ENCODE data around the gene XRCC5.
A peak's percentile ranks its signal among the peaks of the same experiment; 100 is the strongest.

XRCC5 gene

DNA sequence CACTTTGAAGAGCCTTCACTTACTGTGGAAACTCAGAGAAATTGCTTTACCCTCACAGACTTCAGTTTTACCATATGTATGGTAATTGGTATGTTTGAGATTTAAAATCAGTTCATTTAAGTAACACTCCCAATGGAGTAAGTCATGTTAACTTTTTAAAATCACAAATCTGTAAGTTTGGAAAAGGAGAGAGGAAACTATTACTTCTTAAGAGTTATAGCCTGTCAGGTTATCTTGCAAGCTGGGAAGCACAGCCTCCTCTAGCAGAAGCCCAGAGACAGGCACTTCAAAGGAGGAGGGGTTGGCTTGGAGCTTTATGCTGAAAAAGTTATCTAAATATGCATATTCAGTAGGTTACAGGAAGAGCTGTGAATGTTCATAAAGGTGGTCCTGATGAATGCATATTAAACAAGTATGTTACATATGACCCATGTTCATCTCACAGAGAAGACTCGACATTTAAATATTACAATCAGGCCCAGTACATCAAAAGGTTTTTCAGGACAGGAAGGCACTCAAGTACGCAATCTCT lies 102.5 kb downstream of the XRCC5 start:
- no peak for TF ChIP-seq SPI1 (IDR thresholded peaks at IDR 0.05; ENCODE audit: low read depth, low read length)
- no peak for TF ChIP-seq POLR2A (IDR thresholded peaks at IDR 0.05; ENCODE audit: low read depth, low read length)
- TF ChIP-seq TAF1 (IDR thresholded peaks at IDR 0.05; ENCODE audit: low read depth, low read length): no peak
- no peak for TF ChIP-seq PAX5 (IDR thresholded peaks at IDR 0.05; ENCODE audit: insufficient read depth, low read length, severe bottlenecking)
- TF ChIP-seq POU2F2 (IDR thresholded peaks at IDR 0.05; ENCODE audit: low read depth, low read length): no peak
- no peak for TF ChIP-seq POLR2AphosphoS5 (IDR thresholded peaks at IDR 0.05; ENCODE audit: low read depth, low read length)
- DNase-seq (ENCODE audit: insufficient read length, low spot score): no peak

DNA sequence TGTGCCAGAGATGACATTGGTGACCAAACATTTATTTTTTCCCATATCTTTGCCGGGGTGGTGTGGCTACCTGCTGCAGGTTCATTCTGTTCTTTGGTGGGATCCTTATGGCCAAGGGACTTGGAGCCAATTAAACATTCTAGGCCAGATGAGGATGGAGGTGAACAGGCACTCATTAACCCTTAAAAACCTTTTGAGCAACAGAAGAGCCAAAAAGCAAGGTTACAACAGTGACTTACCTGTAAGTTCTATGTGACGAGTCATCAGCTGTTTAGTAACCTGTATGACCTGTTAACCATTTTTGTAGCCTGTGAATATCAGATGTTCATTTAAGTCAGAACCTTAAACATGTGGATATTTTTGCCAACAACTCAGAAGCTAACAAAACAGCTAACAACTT lies 105.6 kb downstream of the XRCC5 start:
- TF ChIP-seq TAF1 (IDR thresholded peaks at IDR 0.05; ENCODE audit: low read depth, low read length): no peak
- no peak for TF ChIP-seq POLR2A (IDR thresholded peaks at IDR 0.05; ENCODE audit: low read depth, low read length)
- no peak for TF ChIP-seq SPI1 (IDR thresholded peaks at IDR 0.05; ENCODE audit: low read depth, low read length)
- TF ChIP-seq POLR2AphosphoS5 (IDR thresholded peaks at IDR 0.05; ENCODE audit: low read depth, low read length): no peak
- TF ChIP-seq POU2F2 (IDR thresholded peaks at IDR 0.05; ENCODE audit: low read depth, low read length): no peak
- no peak for TF ChIP-seq PAX5 (IDR thresholded peaks at IDR 0.05; ENCODE audit: insufficient read depth, low read length, severe bottlenecking)
- FAIRE-seq (no peak), DNase-seq (ENCODE audit: insufficient read length, low spot score) (no peak)

More for the DNA sequence above, 102.5 kb downstream of the XRCC5 start:
- no peak for FAIRE-seq

DNA sequence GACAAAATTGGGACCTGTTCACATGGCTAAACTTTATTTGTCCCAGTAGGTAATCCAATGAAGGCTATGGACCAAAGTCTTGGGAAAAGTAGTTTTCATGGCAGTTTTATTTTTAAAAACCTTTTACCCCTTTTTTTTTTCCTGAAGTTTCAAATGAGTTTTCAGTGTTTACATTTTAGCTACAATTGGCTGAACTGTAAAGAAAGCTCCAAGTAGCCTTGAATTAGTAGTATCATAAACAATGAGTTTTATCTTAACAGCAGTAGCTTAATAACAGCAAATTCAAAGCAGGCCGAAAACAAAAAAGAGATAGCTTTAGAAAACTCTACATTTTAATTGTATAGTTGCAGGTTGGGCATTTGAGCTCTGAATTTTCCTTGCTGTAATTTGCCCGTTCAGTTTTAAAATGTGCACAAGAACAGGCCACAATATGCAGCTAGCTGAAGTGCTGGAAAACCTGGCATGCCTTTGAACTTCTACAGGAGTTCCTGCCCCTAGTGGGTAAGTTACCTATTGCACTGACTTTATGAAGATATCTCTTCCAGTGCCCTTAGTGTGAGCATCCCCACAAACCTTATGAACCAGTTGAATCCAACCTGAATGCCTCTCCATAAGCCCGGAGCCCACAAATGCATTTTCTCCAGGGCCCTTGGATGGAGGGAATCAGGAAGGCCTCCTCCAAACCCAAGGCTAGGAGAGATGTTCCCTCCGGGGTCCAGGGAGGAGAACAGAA lies 106.7 kb downstream of the XRCC5 start:
- FAIRE-seq (no peak), DNase-seq (ENCODE audit: insufficient read length, low spot score) (no peak)
- TF ChIP-seq SPI1 (IDR thresholded peaks at IDR 0.05; ENCODE audit: low read depth, low read length) (no peak), POLR2A (IDR thresholded peaks at IDR 0.05; ENCODE audit: low read depth, low read length) (no peak), PAX5 (IDR thresholded peaks at IDR 0.05; ENCODE audit: insufficient read depth, low read length, severe bottlenecking) (no peak), TAF1 (IDR thresholded peaks at IDR 0.05; ENCODE audit: low read depth, low read length) (no peak), POLR2AphosphoS5 (IDR thresholded peaks at IDR 0.05; ENCODE audit: low read depth, low read length) (no peak), POU2F2 (IDR thresholded peaks at IDR 0.05; ENCODE audit: low read depth, low read length) (no peak)

DNA sequence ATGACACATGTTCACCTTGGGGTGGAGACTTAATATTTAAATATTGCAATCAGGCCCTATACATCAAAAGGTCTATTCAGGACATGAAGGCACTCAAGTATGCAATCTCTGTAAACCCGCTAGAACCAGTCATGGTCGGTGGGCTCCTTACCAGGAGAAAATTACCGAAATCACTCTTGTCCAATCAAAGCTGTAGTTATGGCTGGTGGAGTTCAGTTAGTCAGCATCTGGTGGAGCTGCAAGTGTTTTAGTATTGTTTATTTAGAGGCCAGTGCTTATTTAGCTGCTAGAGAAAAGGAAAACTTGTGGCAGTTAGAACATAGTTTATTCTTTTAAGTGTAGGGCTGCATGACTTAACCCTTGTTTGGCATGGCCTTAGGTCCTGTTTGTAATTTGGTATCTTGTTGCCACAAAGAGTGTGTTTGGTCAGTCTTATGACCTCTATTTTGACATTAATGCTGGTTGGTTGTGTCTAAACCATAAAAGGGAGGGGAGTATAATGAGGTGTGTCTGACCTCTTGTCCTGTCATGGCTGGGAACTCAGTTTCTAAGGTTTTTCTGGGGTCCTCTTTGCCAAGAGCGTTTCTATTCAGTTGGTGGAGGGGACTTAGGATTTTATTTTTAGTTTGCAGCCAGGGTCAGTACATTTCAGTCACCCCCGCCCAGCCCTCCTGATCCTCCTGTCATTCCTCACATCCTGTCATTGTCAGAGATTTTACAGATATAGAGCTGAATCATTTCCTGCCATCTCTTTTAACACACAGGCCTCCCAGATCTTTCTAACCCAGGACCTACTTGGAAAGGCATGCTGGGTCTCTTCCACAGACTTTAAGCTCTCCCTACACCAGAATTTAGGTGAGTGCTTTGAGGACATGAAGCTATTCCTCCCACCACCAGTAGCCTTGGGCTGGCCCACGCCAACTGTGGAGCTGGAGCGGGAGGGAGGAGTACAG lies 108.1 kb downstream of the XRCC5 start:
- FAIRE-seq: no peak
- no peak for TF ChIP-seq PAX5 (IDR thresholded peaks at IDR 0.05; ENCODE audit: insufficient read depth, low read length, severe bottlenecking)
- no peak for TF ChIP-seq POLR2AphosphoS5 (IDR thresholded peaks at IDR 0.05; ENCODE audit: low read depth, low read length)
- TF ChIP-seq TAF1 (IDR thresholded peaks at IDR 0.05; ENCODE audit: low read depth, low read length): no peak
- no peak for TF ChIP-seq POU2F2 (IDR thresholded peaks at IDR 0.05; ENCODE audit: low read depth, low read length)
- no peak for TF ChIP-seq POLR2A (IDR thresholded peaks at IDR 0.05; ENCODE audit: low read depth, low read length)
- no peak for TF ChIP-seq SPI1 (IDR thresholded peaks at IDR 0.05; ENCODE audit: low read depth, low read length)
- DNase-seq (ENCODE audit: insufficient read length, low spot score): no peak

DNA sequence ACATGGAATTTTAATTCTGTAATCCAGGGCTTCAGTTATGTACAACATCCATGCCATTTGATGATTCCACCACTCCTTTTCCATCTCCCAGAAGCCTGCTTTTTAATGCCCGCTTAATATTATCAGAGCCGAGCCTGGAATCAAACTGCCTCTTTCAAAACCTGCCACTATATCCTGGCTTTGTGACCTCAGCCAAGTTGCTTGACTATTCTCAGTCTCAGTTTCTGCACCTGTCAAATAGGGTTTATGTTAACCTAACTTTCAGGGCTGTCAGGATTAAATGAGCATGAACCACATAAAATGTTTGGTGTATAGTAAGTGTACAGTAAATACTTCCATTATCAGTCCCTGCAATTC lies 108.7 kb downstream of the XRCC5 start:
- FAIRE-seq: no peak
- DNase-seq (ENCODE audit: insufficient read length, low spot score): no peak

DNA sequence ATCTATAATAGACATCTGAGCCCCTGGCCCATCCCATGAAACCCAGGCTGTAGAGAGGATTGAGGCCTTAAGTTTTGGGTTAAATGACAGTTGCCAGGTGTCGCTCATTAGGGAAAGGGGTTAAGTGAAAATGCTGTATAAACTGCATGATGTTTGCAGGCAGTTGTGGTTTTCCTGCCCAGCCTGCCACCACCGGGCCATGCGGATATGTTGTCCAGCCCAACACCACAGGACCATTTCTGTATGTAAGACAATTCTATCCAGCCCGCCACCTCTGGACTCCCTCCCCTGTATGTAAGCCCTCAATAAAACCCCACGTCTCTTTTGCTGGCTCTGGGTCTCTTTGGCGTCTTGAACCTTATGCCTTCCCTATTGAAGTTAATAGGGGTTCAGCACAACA lies 110.7 kb downstream of the XRCC5 start:
- FAIRE-seq (no peak), DNase-seq (ENCODE audit: insufficient read length, low spot score) (no peak)
- TF ChIP-seq POLR2A (IDR thresholded peaks at IDR 0.05; ENCODE audit: low read depth, low read length) (no peak), PAX5 (IDR thresholded peaks at IDR 0.05; ENCODE audit: insufficient read depth, low read length, severe bottlenecking) (no peak), POU2F2 (IDR thresholded peaks at IDR 0.05; ENCODE audit: low read depth, low read length) (no peak), POLR2AphosphoS5 (IDR thresholded peaks at IDR 0.05; ENCODE audit: low read depth, low read length) (no peak), TAF1 (IDR thresholded peaks at IDR 0.05; ENCODE audit: low read depth, low read length) (no peak), SPI1 (IDR thresholded peaks at IDR 0.05; ENCODE audit: low read depth, low read length) (no peak)

More for the DNA sequence above, 108.7 kb downstream of the XRCC5 start:
- TF ChIP-seq PAX5 (IDR thresholded peaks at IDR 0.05; ENCODE audit: insufficient read depth, low read length, severe bottlenecking) (no peak), POLR2A (IDR thresholded peaks at IDR 0.05; ENCODE audit: low read depth, low read length) (no peak), POU2F2 (IDR thresholded peaks at IDR 0.05; ENCODE audit: low read depth, low read length) (no peak), POLR2AphosphoS5 (IDR thresholded peaks at IDR 0.05; ENCODE audit: low read depth, low read length) (no peak), SPI1 (IDR thresholded peaks at IDR 0.05; ENCODE audit: low read depth, low read length) (no peak)

DNA sequence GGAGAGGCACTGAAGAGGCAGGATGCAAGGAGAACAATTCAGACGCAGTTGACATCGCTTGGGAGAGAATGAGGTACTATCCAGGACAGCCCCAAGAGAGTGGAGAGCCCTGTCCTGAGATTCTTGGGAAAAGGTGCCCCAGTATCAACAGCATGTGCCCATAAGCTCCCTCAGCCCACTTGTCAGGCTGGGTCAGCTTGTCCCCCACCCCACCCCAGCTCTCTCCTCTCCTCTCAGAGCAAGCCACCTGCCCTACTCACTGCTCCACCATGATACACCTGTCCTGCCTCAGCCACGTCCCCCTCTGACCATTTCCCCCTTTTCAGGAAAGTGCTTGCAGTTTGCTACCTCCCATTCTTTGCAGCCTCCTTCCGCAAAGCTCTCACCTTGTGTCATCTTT lies 111.8 kb downstream of the XRCC5 start:
- DNase-seq (ENCODE audit: insufficient read length, low spot score) (no peak), FAIRE-seq (no peak)
- TF ChIP-seq POLR2A (IDR thresholded peaks at IDR 0.05; ENCODE audit: low read depth, low read length) (no peak), POLR2AphosphoS5 (IDR thresholded peaks at IDR 0.05; ENCODE audit: low read depth, low read length) (no peak), POU2F2 (IDR thresholded peaks at IDR 0.05; ENCODE audit: low read depth, low read length) (no peak), PAX5 (IDR thresholded peaks at IDR 0.05; ENCODE audit: insufficient read depth, low read length, severe bottlenecking) (no peak), SPI1 (IDR thresholded peaks at IDR 0.05; ENCODE audit: low read depth, low read length) (no peak), TAF1 (IDR thresholded peaks at IDR 0.05; ENCODE audit: low read depth, low read length) (no peak)

DNA sequence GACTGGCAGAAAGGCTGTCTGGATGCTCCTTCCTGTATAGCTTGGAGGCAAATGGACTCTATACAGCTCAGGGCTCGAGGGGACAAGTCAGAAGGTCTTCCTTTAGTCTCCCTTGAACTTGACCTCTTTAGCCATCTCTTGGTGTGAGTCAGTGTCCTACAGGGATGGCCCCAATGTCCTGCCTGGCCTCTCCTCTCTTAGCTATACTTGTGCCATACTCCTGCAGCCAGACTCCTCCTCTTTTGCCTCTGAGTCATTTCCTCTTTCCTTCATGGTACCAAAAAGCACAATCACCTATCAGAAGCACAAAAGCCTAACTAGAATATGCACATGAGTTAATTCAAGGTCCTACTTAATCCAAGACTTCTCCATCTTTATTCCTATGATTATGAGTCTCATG lies 112.7 kb downstream of the XRCC5 start:
- peak; percentile 60 for TF ChIP-seq SPI1 (IDR thresholded peaks at IDR 0.05; ENCODE audit: low read depth, low read length)
- TF ChIP-seq PAX5 (IDR thresholded peaks at IDR 0.05; ENCODE audit: insufficient read depth, low read length, severe bottlenecking): no peak
- TF ChIP-seq POU2F2 (IDR thresholded peaks at IDR 0.05; ENCODE audit: low read depth, low read length): no peak
- TF ChIP-seq POLR2AphosphoS5 (IDR thresholded peaks at IDR 0.05; ENCODE audit: low read depth, low read length): no peak
- DNase-seq (ENCODE audit: insufficient read length, low spot score) (no peak), FAIRE-seq (no peak)

Data from GM12891 (cell line).